DND-41 (cell line): Measurements from ENCODE around the gene IFIT1B.
A peak's percentile ranks its signal among the peaks of the same experiment; 100 is the strongest.

Experiments
- ATAC-seq: fragments of 200-7000 bp; cut with Tn5 transposase; 3 replicates; pipeline ENCODE4 v1.9.1; 2021; ENCODE audit warnings: low read depth; ENCODE audit not compliant: insufficient read depth
- DNase-seq: peaks from one replicate; pipeline ENCODE4 v3.0.0-alpha.2; 2020
- H2AFZ ChIP-seq: 2 replicates; pipeline ENCODE4 v1.6.0; 2012; ENCODE audit warnings: low read depth, low read length
- H3K27ac ChIP-seq: 2 replicates; pipeline ENCODE4 v1.5.1; 2012; ENCODE audit warnings: low read length, inconsistent platforms
- H3K27me3 ChIP-seq: fragments of 200-600 bp; sonication (generic); 2 replicates; pipeline ENCODE4 v1.6.0; 2012; ENCODE audit warnings: low read length, mild to moderate bottlenecking, inconsistent platforms; ENCODE audit not compliant: insufficient read depth, poor library complexity
- H3K36me3 ChIP-seq: 2 replicates; pipeline ENCODE4 v1.5.1; 2012; ENCODE audit warnings: low read length, inconsistent platforms; ENCODE audit not compliant: insufficient read depth
- H3K4me1 ChIP-seq: 2 replicates; pipeline ENCODE4 v1.5.1; 2012; ENCODE audit warnings: mild to moderate bottlenecking, low read length; ENCODE audit not compliant: insufficient read depth
- H3K4me2 ChIP-seq: 2 replicates; pipeline ENCODE4 v1.6.0; 2012; ENCODE audit warnings: mild to moderate bottlenecking, moderate library complexity, low read length, inconsistent platforms; ENCODE audit not compliant: insufficient read depth
- H3K4me3 ChIP-seq, 2 experiments: fragments of 200-600 bp in 1 of 2; shearing (Covaris generic) in 1 of 2; 2 replicates each; pipeline ENCODE4 v1.5.1; 2012 to 2016; ENCODE audit warnings: inconsistent platforms in 2 of 2, low read length in 2 of 2, mild to moderate bottlenecking in 2 of 2, low read depth in 1 of 2, moderate library complexity in 1 of 2
- H3K79me2 ChIP-seq: 2 replicates; pipeline ENCODE4 v1.6.0; 2012; ENCODE audit warnings: low read length, inconsistent platforms; ENCODE audit not compliant: insufficient read depth
- H3K9ac ChIP-seq: 2 replicates; pipeline ENCODE4 v1.6.0; 2012; ENCODE audit warnings: low read depth, mild to moderate bottlenecking, inconsistent platforms, low read length, moderate library complexity
- H3K9me3 ChIP-seq: 2 replicates; pipeline ENCODE4 v1.5.1; 2012; ENCODE audit warnings: low read length, moderate library complexity, mild to moderate bottlenecking, inconsistent platforms; ENCODE audit not compliant: insufficient read depth, severe bottlenecking
- H4K20me1 ChIP-seq: 2 replicates; pipeline ENCODE4 v1.6.0; 2012; ENCODE audit warnings: low read length; ENCODE audit not compliant: insufficient read depth
- EZH2 ChIP-seq: IDR thresholded peaks from 3 replicates; pipeline ENCODE4 v1.6.1; 2012; ENCODE audit warnings: borderline replicate concordance, low read depth, mild to moderate bottlenecking, moderate library complexity, low read length, inconsistent platforms; ENCODE audit not compliant: severe bottlenecking
- TF ChIP-seq, protein P1 (sequence below): IDR thresholded peaks from 2 replicates; pipeline ENCODE4 v1.5.1; 2012; ENCODE audit warnings: borderline replicate concordance, low read length, moderate library complexity, mild to moderate bottlenecking; ENCODE audit not compliant: poor library complexity, severe bottlenecking; ENCODE audit errors: extremely low read depth

Gene IFIT1B

DNA sequence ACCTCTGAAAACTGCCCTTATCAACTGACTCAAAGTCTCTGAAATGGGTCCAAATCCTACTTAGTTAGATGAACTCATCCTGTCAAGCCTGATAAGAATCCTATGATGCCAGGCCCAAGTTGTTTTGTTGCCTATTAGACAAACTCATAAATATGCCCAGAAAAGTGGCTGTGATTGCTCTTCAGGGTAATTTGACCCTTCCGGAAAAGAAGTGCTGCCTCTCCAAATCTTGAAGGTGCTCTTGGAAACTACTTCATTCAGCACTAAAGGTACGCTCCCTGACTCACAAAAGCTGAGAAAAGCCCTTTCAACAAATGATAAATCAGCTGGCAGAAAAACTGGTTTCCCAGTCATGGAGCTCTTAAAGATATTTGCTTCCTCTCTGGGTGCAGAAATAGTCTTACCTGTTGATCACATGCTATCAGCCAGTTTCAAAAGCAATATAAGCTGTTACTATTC lies 43.2 kb downstream of the IFIT1B start:
- Histone ChIP-seq H3K4me3 (no peak overlapping the region), H3K36me3 (peaks cover 26% of the 10 kb centered on the region; the same call in 1 of the 2 replicates), H3K9me3 (no peaks in the 10 kb centered on the region), H3K9ac (no peak overlapping the region), H4K20me1 (peaks cover 6% of the 10 kb centered on the region; the same call in 1 of the 2 replicates), H2AFZ (no peak overlapping the region), H3K27me3 (no peaks in the 10 kb centered on the region), H3K4me2 (no peak overlapping the region), H3K79me2 (peaks cover 17% of the 10 kb centered on the region), H3K27ac (no peak overlapping the region), H3K4me1 (peaks cover 33% of the 10 kb centered on the region)
- DNase-seq (no peak), ATAC-seq (no peak)
- no peak for TF ChIP-seq EZH2
- TF ChIP-seq, protein P1, sequence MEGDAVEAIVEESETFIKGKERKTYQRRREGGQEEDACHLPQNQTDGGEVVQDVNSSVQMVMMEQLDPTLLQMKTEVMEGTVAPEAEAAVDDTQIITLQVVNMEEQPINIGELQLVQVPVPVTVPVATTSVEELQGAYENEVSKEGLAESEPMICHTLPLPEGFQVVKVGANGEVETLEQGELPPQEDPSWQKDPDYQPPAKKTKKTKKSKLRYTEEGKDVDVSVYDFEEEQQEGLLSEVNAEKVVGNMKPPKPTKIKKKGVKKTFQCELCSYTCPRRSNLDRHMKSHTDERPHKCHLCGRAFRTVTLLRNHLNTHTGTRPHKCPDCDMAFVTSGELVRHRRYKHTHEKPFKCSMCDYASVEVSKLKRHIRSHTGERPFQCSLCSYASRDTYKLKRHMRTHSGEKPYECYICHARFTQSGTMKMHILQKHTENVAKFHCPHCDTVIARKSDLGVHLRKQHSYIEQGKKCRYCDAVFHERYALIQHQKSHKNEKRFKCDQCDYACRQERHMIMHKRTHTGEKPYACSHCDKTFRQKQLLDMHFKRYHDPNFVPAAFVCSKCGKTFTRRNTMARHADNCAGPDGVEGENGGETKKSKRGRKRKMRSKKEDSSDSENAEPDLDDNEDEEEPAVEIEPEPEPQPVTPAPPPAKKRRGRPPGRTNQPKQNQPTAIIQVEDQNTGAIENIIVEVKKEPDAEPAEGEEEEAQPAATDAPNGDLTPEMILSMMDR, result no peak

DNA sequence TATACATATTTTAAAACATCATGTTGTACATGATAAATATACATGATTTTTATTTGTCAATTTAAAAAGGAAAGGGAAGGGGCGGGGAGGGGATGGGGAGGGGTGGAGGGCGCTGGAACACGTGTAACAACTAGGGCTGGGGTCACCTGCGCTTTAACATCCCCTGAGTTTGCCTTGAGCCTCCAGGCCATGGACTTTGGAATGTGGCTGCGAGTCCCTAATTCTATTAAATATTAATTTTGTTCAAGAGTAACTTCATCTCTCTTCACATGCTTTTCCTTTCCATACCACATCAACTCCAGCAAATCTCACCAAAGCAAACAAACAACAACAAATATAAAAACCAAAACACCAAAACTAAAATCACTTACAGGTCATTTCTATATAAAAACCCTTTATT lies 47.1 kb downstream of the IFIT1B start:
- Histone ChIP-seq H3K27me3 (no peaks in the 10 kb centered on the region), H4K20me1 (0 out of 2 replicates have a peak, but pooled peaks cover 3% of the 10 kb centered on the region), H3K9me3 (no peaks in the 10 kb centered on the region), H3K4me3 (no peak overlapping the region), H3K79me2 (no peaks in the 10 kb centered on the region), H3K27ac (no peak overlapping the region), H3K9ac (no peak overlapping the region), H2AFZ (no peak overlapping the region), H3K4me1 (no peaks in the 10 kb centered on the region), H3K4me2 (no peak overlapping the region), H3K36me3 (peaks cover 13% of the 10 kb centered on the region; the same call in 1 of the 2 replicates)
- DNase-seq, result no peak
- TF ChIP-seq EZH2, result no peak
- TF ChIP-seq, protein P1, result no peak
- ATAC-seq, result no peak

DNA sequence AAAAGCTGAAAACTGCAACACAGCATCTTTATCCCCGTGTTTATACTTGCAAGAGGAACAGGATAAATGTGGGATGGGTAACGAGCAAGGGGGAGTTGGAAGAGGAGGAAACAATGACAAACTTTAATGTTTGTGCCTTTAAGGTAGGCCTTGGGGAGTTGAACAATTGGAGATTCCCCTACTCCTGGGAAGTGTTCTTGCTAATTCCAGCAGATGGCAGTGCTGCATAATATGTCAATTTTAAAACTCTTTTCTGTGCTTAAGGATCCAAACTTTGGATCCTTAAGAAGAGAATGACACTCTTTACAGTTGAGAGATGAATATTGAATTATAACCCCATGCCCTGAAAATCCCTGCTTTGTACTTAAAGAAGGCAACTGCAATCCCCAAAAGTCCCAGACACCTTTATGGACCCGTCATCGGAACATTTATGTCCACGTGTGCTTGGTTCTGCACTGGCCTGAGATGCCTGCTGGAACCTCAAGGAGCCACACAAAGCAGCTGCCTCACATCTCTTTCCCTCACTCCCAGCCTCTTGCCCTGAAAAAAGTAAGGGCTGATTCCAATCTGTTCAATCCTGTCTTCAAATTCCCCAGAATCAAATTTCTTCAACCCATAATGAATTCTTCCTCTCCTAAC lies 48.5 kb downstream of the IFIT1B start:
- TF ChIP-seq EZH2, result no peak
- TF ChIP-seq, protein P1, result peak; percentile 89
- Histone ChIP-seq H3K9ac (no peak overlapping the region), H3K79me2 (no peaks in the 10 kb centered on the region), H3K4me1 (no peaks in the 10 kb centered on the region), H2AFZ (no peak overlapping the region), H3K27me3 (no peaks in the 10 kb centered on the region), H3K4me2 (no peak overlapping the region), H3K4me3 (no peak overlapping the region), H3K9me3 (no peaks in the 10 kb centered on the region), H4K20me1 (no peaks in the 10 kb centered on the region), H3K36me3 (0 out of 2 replicates have a peak, but pooled peaks cover 5% of the 10 kb centered on the region), H3K27ac (no peak overlapping the region)
- DNase-seq (peak; percentile 20), ATAC-seq (peak; percentile 88; the same call in 2 of the 3 replicates)
